ENCODE data around the gene SNED1.

The SNED1 gene

GRCh38 chr2:241110089-241110606 is 111.7 kb downstream of the SNED1 start:
- DNase-seq, result no peak

- no peak for DNase-seq
Observed at GRCh38 chr2:241110607-241111439, 112.4 kb downstream of the SNED1 start.

- DNase-seq, result no peak
Observed at GRCh38 chr2:241111440-241111805, 113.0 kb downstream of the SNED1 start.

GRCh38 chr2:241112046-241112445 is 113.6 kb downstream of the SNED1 start:
- no peak for DNase-seq

GRCh38 chr2:241112592-241112991 is 114.2 kb downstream of the SNED1 start:
- DNase-seq, result no peak

GRCh38 chr2:241114836-241115235 is 116.4 kb downstream of the SNED1 start:
- no peak for DNase-seq

GRCh38 chr2:241115361-241115760 is 116.9 kb downstream of the SNED1 start:
- no peak for DNase-seq

GRCh38 chr2:241116606-241117560 is 118.5 kb downstream of the SNED1 start:
- no peak for DNase-seq

GRCh38 chr2:241118737-241119505 is 120.5 kb downstream of the SNED1 start:
- DNase-seq, result no peak

- no peak for DNase-seq
Observed at GRCh38 chr2:241120440-241120839, 122.0 kb downstream of the SNED1 start.

GRCh38 chr2:241121008-241121407 is 122.6 kb downstream of the SNED1 start:
- no peak for DNase-seq

- no peak for DNase-seq
Observed at GRCh38 chr2:241122376-241123002, 124.1 kb downstream of the SNED1 start.

- DNase-seq, result no peak
Observed at GRCh38 chr2:241123816-241124536, 125.6 kb downstream of the SNED1 start.

GRCh38 chr2:241125626-241126025 is 127.2 kb downstream of the SNED1 start:
- no peak for DNase-seq

GRCh38 chr2:241126201-241126611 is 127.8 kb downstream of the SNED1 start:
- DNase-seq, result no peak

GRCh38 chr2:241126771-241127202 is 128.4 kb downstream of the SNED1 start:
- DNase-seq, result no peak

- DNase-seq, result no peak
Observed at GRCh38 chr2:241128266-241128665, 129.8 kb downstream of the SNED1 start.

- no peak for DNase-seq
Observed at GRCh38 chr2:241129086-241129871, 130.9 kb downstream of the SNED1 start.

- DNase-seq, result no peak
Observed at GRCh38 chr2:241130316-241130715, 131.9 kb downstream of the SNED1 start.

GRCh38 chr2:241131531-241131930 is 133.1 kb downstream of the SNED1 start:
- no peak for DNase-seq
